ENCODE results near the gene CAD. TPM values are rescaled to one million over a fixed set of nuclear protein-coding genes. Genes with fewer than 3 reads are reported as not detected.

The CAD gene
- total RNA-seq, 1 donor from 2014 or later = 62.8 TPM

DNA sequence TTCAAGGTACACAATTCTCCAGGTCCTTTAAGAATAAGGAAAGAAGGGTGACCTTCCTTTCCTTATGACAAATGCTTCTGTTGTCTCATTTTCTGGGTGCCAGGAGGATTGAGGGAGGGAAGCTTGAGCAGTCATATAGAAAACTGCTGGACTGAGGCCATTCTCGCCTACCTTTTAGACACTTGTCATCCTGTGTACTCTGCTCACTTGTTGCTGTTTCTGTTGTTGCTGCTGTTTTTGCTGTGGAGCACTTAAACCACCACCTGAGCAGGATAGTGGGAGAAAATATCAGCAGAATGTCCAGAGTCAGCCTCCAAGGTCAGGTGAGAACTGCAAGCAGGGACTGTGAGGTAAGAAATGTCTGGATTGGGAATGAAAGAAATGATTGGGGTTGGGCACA lies 60.8 kb downstream of the CAD start:
- no peak for DNase-seq (ENCODE audit: low read depth, low spot score)

DNA sequence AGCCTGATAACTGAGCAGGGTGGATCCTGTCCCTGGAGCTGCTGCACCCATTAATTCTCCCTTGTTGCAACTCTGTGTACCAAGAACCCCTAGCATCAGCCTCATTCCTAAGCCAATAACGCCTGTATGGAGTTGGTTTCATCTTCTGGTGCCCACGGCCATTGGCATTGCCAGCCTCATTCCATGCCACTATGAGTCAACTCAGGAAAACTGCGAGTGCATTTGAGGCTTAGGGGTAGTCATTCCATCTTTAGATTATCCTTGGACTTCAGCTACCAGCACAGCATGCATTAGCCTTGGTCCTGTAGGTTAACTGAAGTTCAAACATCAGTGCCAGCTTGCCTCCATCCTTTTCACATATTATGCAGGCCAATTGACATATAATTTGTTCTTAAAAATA lies 63.7 kb downstream of the CAD start:
- DNase-seq (ENCODE audit: low read depth, low spot score) = no peak

DNA sequence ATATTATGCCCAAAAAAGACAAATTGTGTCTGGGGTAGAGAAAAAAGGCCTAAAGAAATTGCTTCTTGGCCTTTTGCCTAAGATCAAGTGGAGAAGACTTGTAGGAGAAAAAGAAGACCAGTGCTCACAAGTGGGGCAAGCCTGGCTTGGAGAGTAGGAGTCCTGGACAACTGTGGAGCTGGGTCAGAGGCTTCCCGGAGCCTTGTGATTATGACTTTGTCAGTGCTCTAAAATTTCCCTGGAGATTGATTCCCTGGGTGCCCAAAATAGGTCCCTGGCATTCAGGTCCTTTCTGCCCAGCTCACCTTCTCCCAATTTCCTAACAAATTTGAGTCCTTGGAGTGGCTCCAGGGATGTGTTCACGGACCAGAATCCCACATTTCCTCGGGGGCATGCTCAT lies 64.3 kb downstream of the CAD start:
- DNase-seq (ENCODE audit: low read depth, low spot score) = no peak

DNA sequence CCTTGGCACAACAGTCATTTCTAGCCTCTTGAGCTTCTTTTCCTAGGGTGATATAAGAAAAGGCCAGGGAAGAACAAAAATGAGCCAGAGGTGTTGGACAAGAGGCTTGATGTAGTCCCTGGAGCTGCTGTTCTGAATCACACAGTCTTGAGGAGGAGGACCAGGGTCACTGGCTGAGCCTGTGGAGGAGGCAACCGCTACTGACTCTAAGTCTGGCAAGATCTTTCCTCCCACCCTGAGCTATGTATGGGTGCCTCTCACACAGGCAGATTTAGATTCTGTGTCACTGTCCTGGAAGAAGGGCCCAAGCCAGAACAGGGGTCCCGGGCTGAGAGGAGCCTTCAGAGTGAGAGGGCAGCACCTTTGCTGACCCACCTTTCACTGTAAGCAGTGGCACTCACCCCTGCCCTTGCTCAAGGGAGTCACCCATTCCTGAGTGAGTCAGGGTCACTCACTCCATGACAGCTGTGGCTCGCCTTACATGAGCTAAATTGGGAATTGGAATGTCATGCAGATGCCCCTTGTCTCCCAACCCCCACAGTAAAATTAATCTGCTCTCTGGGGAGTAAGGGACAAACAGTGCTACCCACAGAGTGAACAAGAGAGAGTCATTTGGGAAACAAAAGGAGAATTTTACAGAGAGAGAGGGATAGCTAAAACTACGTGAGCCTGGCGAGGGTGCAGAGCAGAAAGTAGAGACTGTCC lies 64.8 kb downstream of the CAD start, which contains the start of gene TRIM54:
TRIM54 (plus strand) TSS at position 575 of the 705 bp plus-strand sequence. CDS start 303 bp downstream, outside the sequence.
- no peak for DNase-seq (ENCODE audit: low read depth, low spot score)

DNA sequence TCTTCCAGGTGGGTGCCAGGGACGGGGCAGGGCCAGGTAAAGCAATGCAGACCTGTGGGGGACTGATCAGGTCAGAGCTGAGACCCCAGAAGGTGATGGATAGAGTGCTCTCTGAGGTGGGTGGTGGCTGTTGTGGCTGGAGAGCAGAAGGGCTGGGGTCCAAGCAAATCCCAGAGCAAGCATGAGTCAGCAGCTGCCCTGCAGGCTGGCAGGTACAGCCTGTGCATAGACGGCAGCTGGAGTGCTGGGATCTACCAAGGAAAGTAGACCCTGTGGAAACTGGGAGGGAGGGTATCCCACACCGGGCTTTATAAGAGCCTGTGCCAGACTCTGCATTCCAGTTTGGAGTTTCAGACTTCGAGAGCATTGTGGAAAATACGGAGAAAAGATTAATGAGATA lies 65.7 kb downstream of the CAD start:
- no peak for DNase-seq (ENCODE audit: low read depth, low spot score)

DNA sequence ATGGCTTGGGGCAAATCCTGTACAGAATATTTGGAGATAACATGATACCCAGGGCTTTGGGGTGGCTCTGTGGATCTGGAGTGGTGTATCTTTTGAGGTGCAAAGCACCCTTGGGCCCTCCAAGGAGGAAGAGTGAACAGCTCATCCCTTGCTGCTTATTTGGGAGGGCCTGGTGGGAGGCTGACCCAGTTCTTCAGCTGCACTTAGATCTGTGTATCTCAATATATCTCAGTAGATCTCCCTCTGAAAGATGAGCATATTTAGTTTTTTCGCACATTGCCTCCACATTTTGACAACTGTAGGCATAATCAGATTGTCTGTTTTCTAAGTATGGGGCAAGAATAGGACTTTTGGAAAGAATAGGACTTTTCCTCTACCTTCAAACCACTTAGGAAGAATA lies 67.8 kb downstream of the CAD start:
- DNase-seq (ENCODE audit: low read depth, low spot score) = no peak

DNA sequence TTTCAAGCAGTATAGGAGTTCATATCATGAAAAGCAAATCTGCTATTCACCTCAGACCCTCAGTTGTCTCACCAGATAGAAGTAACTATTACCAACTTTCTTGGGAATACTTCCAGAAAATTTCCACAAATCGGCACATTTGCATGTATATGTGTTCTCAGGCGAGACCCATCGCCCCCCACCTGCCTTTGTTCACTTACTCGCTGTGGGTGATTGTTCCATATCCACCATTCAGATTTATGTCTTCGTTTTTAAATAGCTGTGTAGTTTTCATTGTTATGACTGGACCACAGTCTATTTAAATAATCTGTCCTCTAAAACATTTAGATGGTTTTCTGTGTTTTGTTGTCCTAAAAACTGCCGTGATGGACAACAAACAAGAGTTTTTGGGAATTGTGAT lies 68.3 kb downstream of the CAD start:
- no peak for DNase-seq (ENCODE audit: low read depth, low spot score)

DNA sequence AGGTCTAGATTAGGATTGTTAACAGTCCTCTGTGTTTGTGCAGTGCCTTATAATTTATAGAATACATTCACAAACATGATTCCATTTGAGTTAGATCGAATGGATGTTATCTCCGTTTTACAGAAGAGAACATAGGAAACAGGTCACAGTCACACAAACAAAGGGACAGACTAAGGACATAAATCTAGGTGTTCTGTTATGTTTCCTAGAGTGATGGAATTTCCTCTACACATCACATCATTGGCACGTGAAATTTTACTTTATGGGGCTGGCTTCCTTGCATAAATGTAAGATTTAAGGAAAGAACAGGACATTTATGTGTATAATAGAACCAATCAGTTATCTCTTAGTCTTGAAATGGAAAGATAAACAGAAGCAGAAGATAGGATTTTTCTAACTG lies 71.4 kb downstream of the CAD start:
- DNase-seq (ENCODE audit: low read depth, low spot score) = peak; percentile 32

DNA sequence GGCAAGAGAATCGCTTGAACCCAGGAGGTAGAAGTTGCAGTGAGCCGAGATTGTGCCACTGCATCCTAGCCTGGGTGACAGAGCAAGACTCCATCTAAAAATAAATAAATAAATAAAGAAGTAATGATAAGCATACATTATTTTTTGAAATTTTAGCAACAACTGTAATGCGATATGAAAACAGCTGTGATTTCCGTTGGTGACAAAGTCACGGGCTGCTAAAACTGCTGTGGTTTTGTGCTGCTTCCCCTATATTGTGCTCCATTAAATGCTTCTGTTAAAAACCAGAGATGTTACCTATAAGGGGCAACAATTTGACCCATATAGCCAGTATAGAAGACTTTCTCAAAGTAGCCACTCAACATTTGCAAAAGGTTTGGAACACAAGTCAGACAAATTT lies 73.4 kb downstream of the CAD start:
- DNase-seq (ENCODE audit: low read depth, low spot score) = no peak

DNA sequence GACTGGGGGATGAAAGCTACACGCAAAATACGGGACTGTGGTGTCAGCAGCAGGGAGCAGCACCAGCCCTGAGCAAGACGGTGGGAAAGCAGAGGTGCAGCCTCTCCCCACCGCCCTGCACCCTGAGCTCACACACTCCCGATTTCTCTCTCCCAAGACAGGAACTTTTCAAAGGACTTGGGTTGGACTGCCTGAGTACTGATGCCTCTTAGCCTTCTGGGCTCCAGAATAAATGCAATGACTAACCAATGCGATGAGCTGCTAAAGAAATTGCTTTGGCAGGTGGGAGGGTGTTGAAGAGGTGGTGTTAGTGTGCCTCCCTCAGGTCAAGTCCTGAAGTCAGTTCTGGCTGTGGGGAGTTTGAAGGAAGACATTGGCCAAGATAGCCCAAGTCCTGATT lies 74.7 kb downstream of the CAD start:
- no peak for DNase-seq (ENCODE audit: low read depth, low spot score)

Other genes starting within 250 kb of the CAD start
- gene MAPRE3, start 246.7 kb upstream of the CAD start, total RNA-seq = 1.1 and 2.0 TPM in 2 replicates
- gene TMEM214, start 184.4 kb upstream of the CAD start, total RNA-seq = 21.2 and 26.9 TPM in 2 replicates
- 18.8 and 24.3 TPM in 2 replicates for gene AGBL5, start 165.7 kb upstream of the CAD start, total RNA-seq
- gene OST4, start 145.7 kb upstream of the CAD start, total RNA-seq = 360 and 398 TPM in 2 replicates
- 13.8 and 21.6 TPM in 2 replicates for gene EMILIN1, start 138.8 kb upstream of the CAD start, total RNA-seq
- 2.1 and 4.6 TPM in 2 replicates for gene KHK, start 130.6 kb upstream of the CAD start, total RNA-seq
- gene CGREF1, start 98.2 kb upstream of the CAD start, total RNA-seq = 1.7 and 4.6 TPM in 2 replicates
- not detected in 2 replicates for gene ABHD1, start 93.6 kb upstream of the CAD start, total RNA-seq
- 34.7 and 40.7 TPM in 2 replicates for gene PREB, start 82.7 kb upstream of the CAD start, total RNA-seq
- not detected in 2 replicates for gene PRR30, start 78.0 kb upstream of the CAD start, total RNA-seq
- not detected in 2 replicates for gene TCF23, start 68.4 kb upstream of the CAD start, total RNA-seq
- 97.0 and 127 TPM in 2 replicates for gene ATRAID, start 5.3 kb upstream of the CAD start, total RNA-seq
- gene SLC5A6, start 5.1 kb upstream of the CAD start, total RNA-seq = 20.4 and 48.9 TPM in 2 replicates
- 0.11 TPM in 1 of 2 replicates, not detected in the other for gene SLC30A3, start 45.7 kb downstream of the CAD start, total RNA-seq
- gene DNAJC5G, start 58.1 kb downstream of the CAD start, total RNA-seq = not detected in 2 replicates
- not detected in 2 replicates for gene TRIM54, start 65.1 kb downstream of the CAD start, total RNA-seq
- gene UCN, start 91.1 kb downstream of the CAD start, total RNA-seq = 0.20 and 0.39 TPM in 2 replicates
- gene MPV17, start 105.7 kb downstream of the CAD start, total RNA-seq = 38.8 and 43.0 TPM in 2 replicates
- 24.5 and 26.9 TPM in 2 replicates for gene GTF3C2, start 139.4 kb downstream of the CAD start, total RNA-seq
- gene EIF2B4, start 153.0 kb downstream of the CAD start, total RNA-seq = 36.6 and 44.7 TPM in 2 replicates
- 142 and 184 TPM in 2 replicates for gene SNX17, start 153.2 kb downstream of the CAD start, total RNA-seq
- 8.9 and 9.5 TPM in 2 replicates for gene ZNF513, start 163.4 kb downstream of the CAD start, total RNA-seq
- gene PPM1G, start 192.2 kb downstream of the CAD start, total RNA-seq = 174 and 225 TPM in 2 replicates
- 122 and 137 TPM in 2 replicates for gene NRBP1, start 211.3 kb downstream of the CAD start, total RNA-seq
- not detected in 2 replicates for gene KRTCAP3, start 225.0 kb downstream of the CAD start, total RNA-seq